GM12878 (cell line): ENCODE data around the gene ACAP2.

Experiments used
- ASH2L ChIP-seq: fragments of 300-600, 200-600 bp; sonication (generic); IDR thresholded peaks from 2 replicates; pipeline ENCODE4 v1.6.1; 2017; ENCODE audit warnings: low read depth, mild to moderate bottlenecking, borderline replicate concordance
- CTCF ChIP-seq, 3 experiments: IDR thresholded peaks in 2 of 3; conservative IDR thresholded peaks in 1 of 3; 2 replicates each; pipeline ENCODE4 v1.5.1; 2011; ENCODE audit warnings: low read depth in 3 of 3, low read length in 3 of 3, mild to moderate bottlenecking in 3 of 3, control low read depth in 2 of 3, moderate library complexity in 2 of 3, inconsistent platforms in 1 of 3, mixed read lengths in 1 of 3; ENCODE audit not compliant: control insufficient read depth in 2 of 3, insufficient read depth in 1 of 3; ENCODE audit errors: extremely low read depth in 1 of 3
- EZH2 ChIP-seq: IDR thresholded peaks from 2 replicates; pipeline ENCODE4 v1.6.1; 2012; ENCODE audit warnings: low read depth, mild to moderate bottlenecking, control low read depth, inconsistent platforms, low read length, borderline replicate concordance; ENCODE audit not compliant: control insufficient read depth
- FOXM1 ChIP-seq: IDR thresholded peaks from 2 replicates; pipeline ENCODE4 v1.6.1; 2012; ENCODE audit warnings: low read depth, mild to moderate bottlenecking, inconsistent platforms, low read length, moderate library complexity
- POLR2A ChIP-seq: IDR thresholded peaks from 2 replicates; pipeline ENCODE4 v1.6.1; 2011; ENCODE audit warnings: low read depth, mild to moderate bottlenecking, low read length
- POLR2AphosphoS5 ChIP-seq: IDR thresholded peaks from 2 replicates; pipeline ENCODE4 v1.6.1; 2011; ENCODE audit warnings: mild to moderate bottlenecking, low read length, inconsistent platforms

GRCh38 chr3:195455789-195456188 lies 13.0 kb upstream of the ACAP2 start:
- no peak for TF ChIP-seq CTCF (IDR thresholded peaks at IDR 0.05 in 2 of 3, conservative IDR thresholded peaks at IDR 0.05 in 1 of 3; ENCODE audit: control insufficient read depth in 2 of 3, extremely low read depth in 1 of 3, insufficient read depth in 1 of 3, low read depth in 3 of 3, low read length in 3 of 3)
- TF ChIP-seq EZH2 = no peak
- TF ChIP-seq POLR2AphosphoS5 = no peak
- no peak for TF ChIP-seq POLR2A
- TF ChIP-seq FOXM1 = no peak
- no peak for TF ChIP-seq ASH2L
